Measurements from ENCODE around the gene TNFSF18.
"Not testable (repeated sequence)": the region's sequence is repeated elsewhere in the genome, so short reads cannot be mapped to it uniquely, and the experiment has no call there.

TNFSF18 gene, protein sequence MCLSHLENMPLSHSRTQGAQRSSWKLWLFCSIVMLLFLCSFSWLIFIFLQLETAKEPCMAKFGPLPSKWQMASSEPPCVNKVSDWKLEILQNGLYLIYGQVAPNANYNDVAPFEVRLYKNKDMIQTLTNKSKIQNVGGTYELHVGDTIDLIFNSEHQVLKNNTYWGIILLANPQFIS

DNA sequence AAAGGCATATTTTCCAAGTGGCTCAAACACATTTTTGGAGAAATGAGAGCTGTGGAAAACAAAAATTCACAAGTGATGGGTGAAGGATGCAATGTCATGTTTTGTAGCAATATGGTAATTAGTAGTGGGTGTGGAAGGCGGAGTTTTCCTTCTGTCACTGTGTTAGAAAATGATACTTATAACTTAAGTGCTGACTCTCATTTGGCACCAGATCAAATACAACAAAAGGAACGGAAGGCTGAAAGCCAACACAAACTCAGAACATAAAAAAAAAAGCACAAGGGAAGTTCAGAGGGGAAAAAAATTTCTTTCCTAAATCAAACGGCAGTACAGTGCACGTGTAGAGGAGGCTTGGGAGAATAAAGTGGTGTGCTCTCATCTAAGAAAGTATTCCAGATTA is at the start of gene TNFSF18:
TNFSF18 (minus strand) TSS at position 77 of the 400 bp plus-strand sequence; CDS start at position 32, 45 bp downstream.
- no peak for DNase-seq (ENCODE audit: low spot score)

DNA sequence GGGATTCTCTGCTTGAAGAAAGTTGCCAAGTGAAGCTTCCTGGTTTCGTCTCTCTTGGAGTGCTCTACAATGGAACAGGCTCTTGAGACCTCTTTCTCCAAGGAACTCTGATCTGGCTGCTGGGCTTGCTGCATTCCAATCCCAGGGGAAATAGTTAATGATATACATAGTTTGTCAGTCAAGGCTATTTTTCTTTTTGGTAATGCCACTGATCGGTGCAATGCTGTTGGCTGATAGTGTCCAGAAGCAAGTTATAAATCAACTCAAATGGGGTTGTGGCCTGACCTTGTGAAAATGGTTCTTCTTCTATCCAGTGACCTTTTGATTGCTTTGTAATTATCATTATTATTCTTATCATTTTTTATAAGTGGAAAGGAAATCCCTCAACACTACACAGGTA is 48.4 kb upstream of the TNFSF18 start:
- DNase-seq (ENCODE audit: low spot score), result no peak

DNA sequence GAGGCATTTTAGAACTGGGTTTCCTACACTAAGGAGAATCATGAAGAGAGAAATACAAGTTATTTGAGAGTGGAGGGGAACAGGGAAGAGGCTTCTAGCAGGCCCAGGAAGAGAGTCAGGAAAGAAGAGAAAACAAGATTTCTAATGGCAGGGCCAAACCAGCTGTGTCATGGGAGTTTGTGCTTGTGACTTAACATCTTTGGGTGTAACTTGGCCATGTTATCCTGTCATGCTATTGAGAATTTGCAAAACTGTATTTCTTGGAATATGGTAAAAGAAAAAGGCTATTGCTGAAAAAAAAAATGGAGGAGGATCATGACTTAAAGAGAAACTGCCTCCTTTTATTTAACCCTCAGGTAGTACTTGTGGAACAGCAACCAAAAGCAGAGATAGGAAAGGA is 47.4 kb upstream of the TNFSF18 start:
- DNase-seq (ENCODE audit: low spot score), result no peak

DNA sequence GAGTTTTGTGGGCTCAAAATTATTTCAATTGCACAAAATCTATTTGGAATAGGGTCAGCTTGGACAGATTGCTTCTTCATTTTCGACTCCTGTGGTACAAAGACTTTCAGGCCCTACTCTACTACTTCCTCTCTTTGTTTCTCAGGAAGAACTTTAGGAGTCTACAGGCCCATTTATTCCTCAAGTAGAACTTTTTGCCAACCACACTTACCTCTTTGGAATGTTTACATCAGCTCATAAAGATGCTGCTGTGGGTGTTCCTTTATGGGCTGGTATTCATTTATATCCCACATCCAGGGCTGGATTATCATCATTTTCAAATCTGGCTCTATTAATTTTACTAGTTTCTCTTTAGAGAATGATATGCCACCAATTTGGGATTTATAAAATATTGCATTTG is 46.3 kb upstream of the TNFSF18 start:
- no peak for DNase-seq (ENCODE audit: low spot score)

DNA sequence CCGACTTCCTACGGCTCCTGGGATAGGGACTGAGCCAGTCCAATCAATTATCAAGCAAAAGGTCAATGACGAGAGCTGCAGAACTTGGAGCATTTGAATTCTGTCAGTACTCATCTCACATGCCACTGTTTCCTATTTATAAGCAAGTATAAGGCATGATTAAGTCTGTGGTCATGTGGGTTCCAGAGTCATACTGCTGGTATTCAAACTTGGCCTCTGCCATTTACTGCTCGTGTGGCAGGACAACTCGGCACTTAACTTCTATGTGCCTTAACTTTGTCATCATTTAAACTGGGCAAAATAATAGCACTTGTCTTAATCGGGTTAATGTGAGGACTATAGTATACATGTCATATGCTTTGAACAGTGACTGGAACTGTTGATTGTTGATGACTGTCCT is 44.9 kb upstream of the TNFSF18 start:
- no peak for DNase-seq (ENCODE audit: low spot score)

DNA sequence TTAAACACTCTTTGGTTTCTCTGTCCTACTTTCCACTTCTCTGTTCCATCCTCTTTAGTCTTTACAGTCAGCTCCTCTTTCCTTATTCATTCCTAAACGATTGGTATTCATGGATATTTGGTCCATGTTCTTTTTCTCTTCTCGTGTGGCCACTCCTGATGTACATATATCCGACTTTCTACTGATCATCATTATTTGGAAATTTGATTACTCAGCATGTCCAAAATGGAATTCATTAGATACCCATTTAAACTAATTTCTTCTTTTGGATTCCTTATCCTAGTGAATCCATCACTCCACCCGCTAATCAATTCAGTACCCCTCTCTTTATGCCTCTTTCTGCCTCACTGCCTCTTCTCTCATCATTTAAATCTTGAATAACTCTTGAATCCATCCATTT is 43.8 kb upstream of the TNFSF18 start:
- DNase-seq (ENCODE audit: low spot score), result no peak

DNA sequence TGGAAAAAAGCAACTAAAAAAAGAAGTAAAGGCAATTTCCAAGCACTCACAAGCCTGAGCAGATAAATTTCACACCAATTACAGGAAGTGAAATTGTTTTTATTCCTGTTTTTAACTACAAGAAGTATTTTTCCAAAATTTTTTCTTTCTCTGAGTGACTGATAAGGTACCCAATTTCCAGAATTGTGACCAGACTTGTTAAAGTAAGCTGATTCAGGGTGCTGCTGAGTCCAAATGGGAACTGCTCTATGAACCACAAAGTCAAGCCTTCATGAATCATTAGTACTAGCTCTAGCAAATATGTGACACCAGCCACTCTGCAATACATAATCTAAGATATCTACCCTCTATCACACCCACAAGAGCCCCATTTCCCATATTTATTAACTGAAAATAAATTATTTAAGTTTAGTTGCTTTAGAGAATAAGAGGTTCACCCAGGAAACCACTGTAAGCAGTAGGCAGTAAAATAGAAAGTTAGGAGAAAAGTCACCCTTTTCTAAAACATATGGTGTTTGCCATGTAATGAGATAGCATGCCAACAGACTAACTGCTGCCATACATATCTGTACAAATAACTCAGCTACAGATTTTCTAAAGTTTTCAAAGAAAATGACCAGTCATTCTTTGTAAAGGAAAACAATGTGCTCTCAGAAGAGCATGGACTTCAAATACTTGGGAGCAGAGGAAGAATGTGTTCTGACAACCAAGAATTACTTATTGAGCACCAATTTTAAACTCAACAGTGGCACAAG is 43.1 kb upstream of the TNFSF18 start:
- no peak for DNase-seq (ENCODE audit: low spot score)

DNA sequence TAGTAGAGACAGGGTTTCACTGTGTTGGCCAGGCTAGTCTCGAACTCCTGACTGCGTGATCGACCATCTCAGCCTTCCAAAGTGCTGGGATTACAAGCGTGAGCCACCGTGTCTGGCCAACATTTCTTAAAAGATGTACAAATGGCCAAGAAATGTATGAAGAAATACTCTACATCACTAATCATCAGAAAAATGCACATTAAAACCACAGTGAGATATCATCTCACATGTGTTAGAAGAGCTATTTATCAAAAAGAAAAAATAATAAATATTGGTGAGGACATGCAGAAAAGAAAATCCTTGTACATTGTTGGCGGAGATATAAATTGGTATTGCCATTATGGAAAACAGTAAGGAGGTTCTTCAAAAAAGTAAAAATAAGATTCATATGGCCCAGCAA is 33.6 kb upstream of the TNFSF18 start:
- DNase-seq (ENCODE audit: low spot score), result no peak

DNA sequence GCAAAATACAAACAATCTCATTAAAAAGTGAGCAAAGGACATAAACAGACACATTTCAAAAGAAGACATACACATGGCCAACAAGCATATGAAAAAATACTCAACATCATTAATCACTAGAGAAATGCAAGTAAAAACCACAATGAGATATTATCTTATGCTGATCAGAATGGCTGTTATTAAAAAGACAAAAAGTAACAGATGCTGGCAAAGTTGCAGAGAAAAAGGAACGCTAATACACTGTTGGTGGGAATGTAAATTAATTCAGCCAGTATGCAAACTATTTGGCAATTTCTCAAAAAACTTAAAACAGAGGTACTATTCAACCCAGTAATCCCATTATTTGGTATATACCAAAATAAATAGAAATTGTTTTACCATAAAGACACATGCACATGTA is 32.2 kb upstream of the TNFSF18 start:
- no peak for DNase-seq (ENCODE audit: low spot score)

DNA sequence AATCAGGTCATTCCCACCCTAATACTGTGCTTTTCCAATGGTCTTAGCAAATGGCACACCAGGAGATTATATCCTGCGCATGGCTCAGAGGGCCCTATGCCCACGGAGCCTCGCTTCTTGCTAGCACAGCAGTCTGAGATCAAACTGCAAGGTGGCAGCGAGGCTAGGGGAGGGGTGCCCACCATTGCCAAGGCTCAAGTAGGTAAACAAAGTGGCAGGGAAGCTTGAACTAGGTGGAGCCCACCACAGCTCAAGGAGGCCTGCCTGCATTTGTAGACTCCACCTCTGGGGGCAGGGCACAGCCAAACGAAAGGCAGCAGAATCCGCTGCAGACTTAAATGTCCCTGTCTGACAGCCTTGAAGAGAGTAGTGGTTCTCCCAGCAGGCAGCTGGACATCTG is 23.5 kb upstream of the TNFSF18 start:
- not testable (repeated sequence) for DNase-seq (ENCODE audit: low spot score)

DNA sequence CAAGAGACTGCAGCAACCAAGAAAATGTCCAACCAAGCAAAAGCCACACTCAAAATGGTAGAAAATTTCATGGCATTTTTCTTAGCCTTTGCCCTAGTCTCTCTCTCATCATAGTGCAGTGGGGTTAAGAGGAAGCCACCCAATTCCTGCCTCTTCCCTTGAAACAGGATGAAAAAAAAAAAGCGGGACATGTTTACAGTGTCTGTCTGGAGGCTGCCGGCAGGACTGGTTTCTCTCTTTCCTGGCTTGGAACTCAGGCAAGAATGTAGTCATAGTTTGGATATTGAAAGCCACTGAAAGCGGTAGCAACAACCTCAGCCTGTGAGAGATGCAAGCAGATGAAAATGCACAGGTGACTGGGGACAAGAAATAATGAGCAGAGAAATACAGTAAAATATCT is 13.3 kb upstream of the TNFSF18 start:
- DNase-seq (ENCODE audit: low spot score), result no peak

DNA sequence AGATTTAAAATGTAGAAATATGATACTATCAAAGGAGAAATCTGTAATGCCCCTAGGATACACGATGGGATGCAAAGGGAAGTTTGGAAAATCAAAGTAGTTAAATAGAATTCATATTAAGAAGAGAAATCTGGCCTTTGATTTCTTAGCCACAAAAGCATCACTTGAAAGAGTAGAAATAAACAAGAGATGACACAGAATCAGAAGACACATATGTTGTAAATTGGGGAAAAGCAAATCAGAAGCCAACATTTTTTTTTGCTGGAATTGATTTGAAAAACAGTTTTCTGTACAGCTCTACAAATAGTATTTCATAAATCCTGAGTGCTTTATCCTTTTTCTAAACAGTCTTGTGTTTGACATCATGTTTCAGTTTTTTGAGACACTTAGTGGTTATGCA is 12.4 kb upstream of the TNFSF18 start:
- DNase-seq (ENCODE audit: low spot score), result no peak

DNA sequence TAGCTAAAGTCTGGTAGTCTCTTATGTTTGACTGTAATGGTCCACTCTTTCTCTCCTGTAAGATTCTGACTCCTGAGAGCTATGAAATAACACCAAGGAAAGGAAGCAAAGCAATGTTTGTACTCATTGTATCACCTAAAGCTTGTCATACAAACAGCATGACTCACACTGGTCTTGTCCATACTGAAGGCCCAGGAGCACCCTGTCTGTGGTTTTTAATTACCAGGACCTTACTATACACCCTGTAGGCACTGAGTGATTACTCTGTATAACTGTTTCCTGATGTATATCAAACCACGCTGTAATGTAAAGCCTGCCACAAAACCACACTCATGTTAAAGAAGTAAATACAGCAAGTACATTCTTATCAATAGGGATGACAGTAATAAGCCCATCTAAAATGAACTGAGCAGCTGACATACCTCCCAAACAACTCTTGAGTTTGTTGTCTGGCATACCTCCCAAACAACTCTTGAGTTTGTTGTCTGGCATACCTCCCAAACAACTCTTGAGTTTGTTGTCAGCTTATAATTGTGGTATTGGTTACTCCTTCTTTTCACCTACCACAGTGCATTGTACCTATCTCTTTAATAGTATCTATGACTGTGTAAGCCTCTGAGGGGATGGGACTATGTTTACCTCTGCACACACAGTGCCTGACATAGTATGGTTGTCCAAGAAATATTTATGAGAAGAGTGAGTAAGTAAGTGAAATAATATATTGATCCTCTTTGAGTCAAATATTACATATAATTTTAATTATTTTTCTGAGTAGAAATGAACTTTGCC is 11.6 kb upstream of the TNFSF18 start:
- no peak for DNase-seq (ENCODE audit: low spot score)

DNA sequence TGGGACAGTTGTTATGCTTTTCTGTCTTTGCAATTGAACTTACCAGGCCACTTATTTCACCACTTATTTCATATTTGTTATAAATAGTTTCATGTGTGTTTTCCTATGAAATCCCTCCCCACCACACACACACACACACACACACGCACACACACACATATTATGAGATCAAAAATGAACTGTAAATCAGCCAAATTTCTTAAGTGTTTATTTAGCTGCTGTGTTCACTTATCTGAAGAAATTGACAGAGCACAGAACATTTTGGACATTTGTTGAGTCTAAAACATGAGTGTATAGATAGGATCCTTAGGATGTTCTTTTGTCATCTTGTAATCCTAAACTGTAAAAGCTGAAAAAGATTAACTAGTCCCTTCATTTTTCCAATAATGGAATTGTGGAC is 7.8 kb upstream of the TNFSF18 start:
- DNase-seq (ENCODE audit: low spot score), result no peak

DNA sequence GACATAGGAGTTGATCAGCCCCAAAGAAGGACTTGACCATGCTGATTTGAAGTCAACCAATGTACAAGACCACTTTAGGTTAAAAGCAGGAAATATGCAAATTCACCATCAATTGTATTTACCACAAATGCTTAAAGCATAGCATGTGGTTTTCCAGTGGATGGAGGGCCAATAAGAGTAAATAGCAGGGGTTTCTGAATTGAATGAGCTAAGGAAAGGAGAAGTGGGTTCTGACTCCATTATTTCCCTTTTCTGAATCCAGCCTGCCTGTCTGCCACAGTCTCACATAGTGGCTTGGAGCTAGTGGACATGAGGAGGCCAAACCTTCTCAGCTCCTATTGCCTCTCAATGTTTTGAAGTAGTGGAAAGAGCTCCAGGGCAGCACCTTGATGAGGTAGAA is 7.2 kb upstream of the TNFSF18 start:
- DNase-seq (ENCODE audit: low spot score), result no peak

DNA sequence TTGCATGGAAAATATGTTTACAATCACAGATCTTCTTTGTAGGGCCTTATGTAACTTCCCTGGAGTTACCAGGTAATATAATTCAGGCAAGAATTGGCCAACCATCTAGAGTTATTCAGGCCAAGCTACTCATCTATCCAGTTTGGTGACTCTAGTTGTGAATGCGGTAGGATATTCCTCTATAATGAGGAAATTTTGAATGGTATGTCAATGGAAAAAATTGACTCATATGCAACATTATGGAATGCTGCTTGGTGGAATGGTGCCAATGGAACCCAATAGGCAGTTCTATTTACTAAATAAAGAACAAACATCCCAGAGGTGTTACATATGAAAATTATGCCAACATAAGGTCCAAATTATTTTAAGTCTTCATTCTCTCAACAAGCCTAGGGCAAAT is 5.6 kb upstream of the TNFSF18 start:
- DNase-seq (ENCODE audit: low spot score), result no peak

DNA sequence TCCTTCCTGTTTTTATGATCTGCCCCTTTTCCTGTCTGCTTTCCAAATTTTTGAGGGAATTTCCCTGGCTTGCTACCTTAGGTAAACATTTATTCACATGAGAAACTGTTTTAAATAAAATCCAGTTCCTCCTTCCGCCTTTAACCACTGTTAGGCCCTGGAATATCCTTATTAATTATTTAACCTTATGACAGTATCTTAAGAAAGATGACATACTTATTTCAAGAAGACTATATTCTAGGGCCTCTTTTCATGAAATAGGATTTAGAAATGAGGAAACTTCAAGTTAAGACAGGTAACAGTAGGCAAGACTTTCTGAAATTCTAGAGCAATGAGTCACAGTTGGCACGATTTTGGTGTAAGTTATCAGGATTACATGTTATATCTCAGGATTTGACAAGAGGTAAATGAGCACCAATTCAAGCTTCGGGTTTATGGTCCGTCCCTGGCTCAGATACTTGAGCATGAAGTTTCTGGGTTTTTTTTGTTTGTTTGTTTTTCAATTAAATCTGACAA is 2.0 kb upstream of the TNFSF18 start:
- DNase-seq (ENCODE audit: low spot score), result no peak

DNA sequence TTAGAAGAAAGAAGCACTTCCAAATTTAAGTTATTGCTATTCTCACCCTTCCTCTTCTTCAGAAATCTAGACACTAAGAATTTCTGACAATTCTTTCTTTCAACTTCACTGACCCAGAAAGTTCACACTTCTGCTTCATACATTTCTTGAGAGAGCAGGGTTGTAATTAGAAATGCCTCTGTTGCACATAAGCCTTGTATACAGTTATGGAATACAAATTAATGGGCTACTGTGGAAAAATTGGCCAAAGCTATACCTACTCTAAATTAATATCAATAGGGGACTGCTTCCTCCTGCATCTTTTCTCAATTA is 1.5 kb downstream of the TNFSF18 start:
- no peak for DNase-seq (ENCODE audit: low spot score)

DNA sequence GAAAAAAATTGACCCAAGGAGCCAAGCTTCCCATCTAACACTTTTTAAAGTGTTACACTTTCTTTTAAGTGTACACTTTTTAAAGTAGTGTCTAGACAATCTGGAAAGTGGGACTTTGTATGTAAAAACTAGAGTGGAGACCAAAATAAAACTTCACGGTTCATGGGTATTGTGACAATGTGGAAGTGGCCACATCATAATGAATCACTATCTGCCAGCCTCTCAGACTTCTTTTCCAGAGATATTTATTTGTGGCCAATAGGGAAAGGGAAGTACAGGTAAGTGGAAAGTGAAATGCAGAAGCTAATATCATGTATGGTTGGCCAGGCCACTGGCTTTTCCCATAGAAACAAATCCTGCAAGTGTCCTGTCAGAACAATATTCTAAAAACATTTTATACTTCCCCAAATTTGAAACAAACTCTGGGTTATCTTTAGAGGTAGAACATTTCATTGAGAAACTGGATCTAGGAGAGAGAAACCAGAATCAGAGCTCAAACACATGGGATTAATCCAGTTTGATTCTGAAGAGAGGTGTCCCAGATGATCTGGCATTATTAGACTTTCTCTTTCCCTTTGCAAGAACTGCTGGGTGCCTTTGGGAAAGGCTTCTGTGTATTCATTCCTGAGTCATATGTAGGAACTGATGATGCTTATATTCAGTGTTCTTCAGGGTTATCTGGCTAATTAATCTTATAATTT is 2.0 kb downstream of the TNFSF18 start:
- DNase-seq (ENCODE audit: low spot score), result no peak

DNA sequence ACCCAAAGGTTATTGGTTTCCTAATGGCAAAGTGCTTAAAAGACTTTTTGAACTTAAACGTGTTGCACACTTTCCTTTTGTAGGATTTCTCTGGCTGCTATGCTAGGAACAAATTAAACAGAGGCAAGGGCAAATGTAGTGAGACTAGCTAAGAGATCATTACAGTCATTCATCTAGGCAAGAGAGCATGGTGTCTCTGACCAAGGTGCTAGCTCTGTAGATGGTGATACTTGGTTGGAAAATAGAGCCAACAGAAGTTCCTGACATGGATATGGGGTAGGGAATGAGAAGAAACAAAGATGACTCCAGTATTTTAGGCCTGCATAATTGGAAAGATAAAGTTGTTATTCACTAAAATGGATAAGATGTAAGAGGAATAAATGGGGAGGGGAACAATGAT is 6.1 kb downstream of the TNFSF18 start:
- DNase-seq (ENCODE audit: low spot score), result no peak

DNA sequence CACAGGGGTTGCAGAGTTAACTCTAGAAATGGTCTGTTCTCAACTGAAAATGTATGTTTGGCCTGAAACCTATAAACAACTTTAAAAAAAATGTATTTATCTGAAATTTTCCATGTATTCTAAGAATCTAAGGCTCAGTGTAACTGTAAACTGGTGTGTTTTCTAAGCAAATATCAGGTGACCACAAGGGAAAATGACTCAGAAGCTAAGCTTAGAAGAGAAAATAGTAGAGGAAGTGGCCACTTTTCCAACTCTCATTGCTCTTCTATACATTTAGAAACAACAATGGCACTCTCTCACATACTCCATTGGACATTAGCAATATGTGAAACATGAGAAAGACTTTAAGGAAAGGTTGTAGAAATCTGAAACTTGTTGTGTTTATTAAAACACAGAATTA is 7.5 kb downstream of the TNFSF18 start:
- DNase-seq (ENCODE audit: low spot score), result no peak

DNA sequence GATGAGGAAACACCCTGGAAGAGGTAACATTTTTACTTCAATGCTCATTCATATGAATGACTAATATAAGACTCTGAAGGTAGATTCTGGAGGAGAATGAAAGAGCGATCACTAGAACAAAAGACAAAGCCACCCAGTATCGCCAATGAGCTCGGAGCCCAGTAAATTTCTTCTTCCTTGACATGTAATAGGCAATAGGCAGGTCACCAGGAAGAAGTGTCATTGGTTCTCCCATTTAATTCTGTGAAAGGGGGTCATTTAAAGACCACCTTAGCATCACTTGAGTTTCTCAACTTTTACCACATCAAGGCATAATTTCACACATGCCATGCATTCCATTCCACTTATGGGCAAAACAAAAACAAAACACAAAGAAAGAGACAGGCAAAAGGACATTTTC is 7.9 kb downstream of the TNFSF18 start:
- DNase-seq (ENCODE audit: low spot score), result no peak

DNA sequence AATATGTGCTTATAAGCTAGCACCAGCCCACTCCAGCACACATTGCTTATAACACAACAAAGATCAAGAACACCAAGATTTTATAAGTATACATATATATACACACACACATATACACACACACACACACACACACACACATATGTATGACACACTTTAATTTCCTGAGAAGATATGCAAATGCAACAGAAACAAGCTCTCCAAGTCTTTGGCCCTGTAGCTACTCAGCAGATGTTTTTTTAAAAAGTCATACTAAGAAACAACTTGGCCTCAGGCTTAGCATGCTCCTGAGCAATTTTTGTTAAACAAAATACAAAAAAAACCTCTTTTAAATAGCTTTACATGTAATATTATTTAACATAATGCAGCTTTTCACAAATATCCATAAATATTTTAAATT is 11.1 kb downstream of the TNFSF18 start:
- DNase-seq (ENCODE audit: low spot score), result no peak

All from hematopoietic multipotent progenitor cell treated with erythropoietin and hydrocortisone succinate and interleukin-3 and kit ligand, for 17 days (in vitro differentiated cells).